NCI-H146 (cell line): ENCODE data around the gene GNAI2.

Experiments
- DNase-seq: peaks from one replicate; lab custom pipeline; 2025; lab: John Stamatoyannopoulos, UW

Gene GNAI2

DNA sequence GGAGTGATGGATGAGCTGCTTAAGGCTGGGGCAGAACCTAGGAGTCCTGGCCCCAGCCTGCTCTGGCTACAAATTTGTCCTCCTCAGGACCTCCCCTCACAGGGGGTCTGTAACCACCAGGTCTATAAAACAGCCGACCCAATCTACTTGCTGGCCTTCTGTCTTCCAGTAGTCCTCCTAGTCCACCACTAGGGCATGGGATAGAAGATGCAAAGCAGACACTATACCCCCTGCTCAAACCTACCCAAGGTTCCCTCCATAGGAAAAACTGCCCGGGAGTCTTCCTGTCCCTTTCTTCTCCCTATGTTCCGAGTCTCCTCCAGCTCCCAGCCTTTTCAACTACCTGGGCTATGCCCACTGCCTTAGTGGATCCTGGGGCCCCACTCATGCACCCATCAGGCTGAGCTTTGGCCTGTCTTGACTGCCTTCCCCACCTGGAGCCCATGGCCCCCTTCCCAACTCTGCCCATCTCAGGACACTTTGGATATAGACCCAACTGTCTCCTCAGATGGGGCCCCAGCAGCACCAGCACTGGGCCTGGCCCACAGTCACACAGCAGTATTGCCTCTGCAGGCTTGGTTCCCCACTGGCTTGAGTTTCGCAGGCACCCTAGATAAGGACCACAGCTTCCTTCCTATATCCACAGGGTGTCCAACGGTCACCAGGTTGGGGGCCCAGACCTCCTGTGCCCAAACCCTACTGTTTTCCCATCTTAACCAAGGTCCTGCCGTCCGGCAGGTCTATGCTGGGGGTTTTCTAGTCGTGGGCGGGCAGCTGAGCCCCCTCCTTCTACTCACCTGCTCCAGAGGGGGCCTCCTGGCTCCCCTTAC is 62.1 kb downstream of the GNAI2 start:
- DNase-seq: no peak

DNA sequence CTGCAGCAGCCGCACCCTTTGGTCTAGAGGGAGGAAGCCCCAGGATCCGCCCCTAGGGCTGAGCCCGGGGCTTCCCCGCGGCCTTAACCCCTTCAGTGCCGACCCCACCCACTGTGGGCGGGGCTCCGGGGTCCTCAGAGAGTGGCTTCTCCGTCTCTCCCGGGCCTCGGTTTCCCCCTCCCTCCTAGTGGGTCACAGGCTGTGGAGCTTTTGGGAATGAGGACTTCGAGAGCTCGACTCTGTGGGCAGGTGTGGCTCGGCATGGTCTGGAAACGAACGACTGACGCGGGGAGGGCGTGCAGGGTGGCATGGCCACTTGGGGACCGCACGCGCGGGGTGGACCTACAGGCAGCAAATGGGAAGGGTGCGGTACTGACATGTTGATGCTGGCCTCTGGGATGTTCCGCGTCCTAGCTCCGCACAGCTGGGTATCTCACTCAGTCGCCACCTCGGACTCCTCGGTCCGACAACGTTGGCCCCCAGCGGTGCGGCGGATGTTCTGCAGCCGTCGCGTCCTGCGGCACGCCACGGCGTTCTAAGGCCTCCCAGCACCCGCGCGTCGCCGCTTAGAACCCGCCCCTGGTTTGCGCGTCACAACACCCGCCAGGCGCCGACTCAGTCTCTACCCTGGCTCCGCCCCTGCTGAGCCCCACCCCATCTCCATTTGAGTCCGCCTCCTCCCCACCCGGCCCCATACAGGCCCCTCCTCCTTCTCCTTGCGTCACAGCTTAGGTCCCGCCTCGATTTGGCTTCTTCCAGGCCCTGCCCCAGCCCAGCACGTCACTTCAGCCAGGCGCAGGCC is 63.0 kb downstream of the GNAI2 start, which contains the start of the genes HYAL3 and NAA80:
Gene HYAL3, minus strand, starts transcription at position 570 of the 802 bp plus-strand sequence. CDS start 3,803 bp downstream, outside the sequence.
Gene NAA80, minus strand, starts transcription at position 570 of the 802 bp plus-strand sequence. CDS start 1,942 bp downstream, outside the sequence.
- peak; percentile 97 for DNase-seq

GRCh38 chr3:50299638-50299928 is 63.6 kb downstream of the GNAI2 start:
- DNase-seq: no peak

DNA sequence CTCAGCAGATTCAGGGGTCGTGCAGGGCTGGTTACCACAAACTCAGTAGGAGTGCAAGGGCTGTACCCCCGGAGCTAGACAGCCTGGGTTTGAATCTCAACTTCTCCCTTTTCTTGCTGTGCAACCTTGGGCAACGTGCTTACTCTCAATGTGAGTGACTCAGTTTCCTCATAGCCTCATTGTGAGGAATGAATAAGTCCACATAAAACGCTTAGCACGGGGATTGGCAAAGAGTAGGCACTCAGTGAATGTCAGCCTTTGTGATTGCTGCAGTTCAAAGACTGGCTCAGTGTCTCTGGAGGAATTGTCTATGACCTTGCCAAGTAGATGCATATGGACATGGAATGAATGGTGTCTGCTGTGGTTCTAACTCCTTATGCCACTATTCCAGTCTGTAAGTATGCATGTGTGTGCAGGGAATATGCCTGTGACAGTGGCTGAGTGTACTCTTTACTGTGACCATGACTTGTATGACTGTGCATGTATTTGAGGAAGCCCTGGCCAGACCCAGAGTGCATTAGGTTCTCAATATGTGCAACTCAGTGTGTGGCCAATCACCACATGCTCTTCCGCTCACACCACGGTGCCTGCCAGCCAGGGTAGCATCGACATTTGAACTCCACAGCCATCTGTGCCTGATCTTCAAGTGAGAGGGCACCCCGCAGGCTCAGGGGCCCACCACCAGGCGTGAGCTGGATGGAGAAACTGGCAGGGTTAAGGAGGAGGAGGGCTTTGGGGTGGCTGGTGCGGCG is 64.1 kb downstream of the GNAI2 start:
- DNase-seq: no peak

GRCh38 chr3:50300681-50301254 is 64.8 kb downstream of the GNAI2 start:
- DNase-seq: no peak

DNA sequence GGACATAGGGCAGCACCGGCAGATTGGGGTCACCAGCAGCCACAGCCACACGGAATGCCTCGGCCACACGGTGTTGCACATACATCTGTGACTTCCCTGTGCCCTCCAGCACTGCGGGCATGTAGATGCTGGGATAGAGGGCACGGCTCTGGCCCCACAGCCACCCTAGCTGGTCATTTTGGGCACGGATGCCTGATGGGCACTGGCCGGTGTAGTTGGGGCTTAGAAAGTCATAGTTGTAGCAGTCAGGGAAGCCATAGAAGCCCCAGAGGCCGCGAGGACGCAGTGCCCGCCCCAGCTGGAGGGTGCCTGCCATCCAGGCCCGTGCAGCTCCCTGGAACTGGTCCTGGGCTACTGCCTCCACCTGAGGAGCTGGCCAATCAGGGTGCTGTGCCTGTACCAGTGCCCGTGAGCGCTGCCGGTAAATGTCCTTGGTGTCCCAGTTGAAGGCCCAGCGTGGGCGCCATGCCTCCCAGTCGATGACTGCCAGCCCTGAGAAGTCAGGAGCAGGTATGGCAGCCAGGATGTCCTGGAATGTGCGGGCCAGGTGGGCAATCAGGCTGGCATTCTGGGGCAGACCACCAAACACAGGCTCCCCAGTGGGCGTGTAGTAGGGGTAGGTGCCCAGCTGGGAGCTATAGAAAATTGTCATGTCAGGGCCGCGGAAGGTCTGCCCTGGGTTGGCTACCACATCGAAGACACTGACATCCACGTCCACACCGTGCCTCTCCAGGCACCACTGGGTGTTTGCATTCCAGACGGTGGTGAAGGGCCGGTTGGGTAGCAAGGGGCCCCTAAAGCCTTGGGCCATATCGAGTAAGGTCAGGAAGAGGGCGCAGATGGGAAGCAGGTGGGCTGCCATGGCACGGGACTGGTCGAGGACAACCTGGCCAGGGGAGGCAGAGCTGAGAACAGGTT is 66.3 kb downstream of the GNAI2 start:
- no peak for DNase-seq

DNA sequence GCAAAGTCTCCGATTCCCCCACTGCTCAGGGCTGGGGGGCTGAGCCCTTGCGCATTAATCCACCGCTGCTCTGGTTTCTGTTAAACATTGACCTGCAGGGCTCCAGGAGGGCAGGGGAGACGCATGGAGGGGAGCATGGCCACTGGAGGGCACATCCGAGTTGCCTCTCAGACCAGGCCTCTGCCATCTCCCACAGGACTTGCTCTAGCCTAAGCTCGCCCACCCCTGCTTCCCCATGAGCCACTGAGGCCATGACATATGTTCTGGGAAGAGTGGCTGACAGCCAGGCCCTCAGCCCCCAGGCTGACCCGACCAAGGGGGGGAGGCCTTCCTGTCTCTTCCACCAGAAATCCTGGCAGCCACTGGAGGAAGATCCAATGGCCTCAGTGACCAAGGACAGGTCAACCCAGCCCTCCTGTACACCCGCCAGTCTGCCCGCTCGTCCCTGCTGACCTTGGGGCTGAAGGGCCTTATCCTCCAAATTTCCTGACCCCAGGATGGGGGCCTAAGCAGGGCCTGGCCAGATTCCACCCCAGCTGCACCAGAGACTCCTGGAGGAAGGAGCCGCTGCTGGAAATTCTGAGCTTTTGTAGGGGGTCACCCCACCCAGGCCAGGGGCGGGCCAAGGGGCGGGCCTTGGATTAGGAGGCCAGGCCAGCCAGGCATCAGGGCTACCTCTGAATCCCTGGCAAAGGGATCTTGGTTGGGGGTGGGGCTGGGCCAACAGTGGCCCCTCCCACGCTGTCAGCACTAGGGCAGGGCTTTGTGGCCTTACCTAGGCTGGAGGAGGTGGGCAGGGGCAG is 67.2 kb downstream of the GNAI2 start, which contains the start of gene HYAL1:
Gene HYAL1, minus strand, starts transcription at position 562 of the 803 bp plus-strand sequence. CDS start 618 bp downstream, outside the sequence.
- DNase-seq: no peak

DNA sequence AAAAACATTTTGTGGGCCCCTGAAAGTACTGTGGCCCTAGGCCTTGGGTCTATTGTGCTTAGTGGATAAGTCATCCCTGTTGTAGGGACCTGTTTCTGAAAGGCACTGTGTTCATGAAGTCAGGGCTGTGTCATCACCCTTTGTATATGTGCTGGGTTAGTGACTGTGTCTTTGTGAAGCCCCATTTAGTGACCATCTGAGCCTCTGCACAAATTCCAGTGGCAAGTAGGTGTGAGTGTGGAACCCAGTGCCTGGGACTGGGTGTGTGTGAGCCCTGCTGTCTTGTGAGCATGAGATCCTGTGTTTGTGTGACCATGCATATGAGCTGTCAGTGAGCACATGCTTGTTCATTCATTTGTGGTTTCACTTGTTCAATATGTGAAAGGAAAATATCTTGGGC is 68.6 kb downstream of the GNAI2 start:
- DNase-seq: no peak
